HEK293 (cell line): ENCODE data around the gene DISC1.
A peak's percentile ranks its signal among the peaks of the same experiment; 100 is the strongest.

Source experiments
- CTCF ChIA-PET: fragments of 350-600 bp; formaldehyde crosslinking; extraction: SDS; loops from one replicate; lab custom pipeline; 2021; ENCODE audit warnings: antibody characterized with exemption; lab: Yijun Ruan, JAX
- POLR2A ChIA-PET: fragments of 300-600 bp; formaldehyde crosslinking; extraction: SDS; loops from one replicate; lab custom pipeline; 2020; ENCODE audit warnings: antibody characterized with exemption, inconsistent platforms; lab: Yijun Ruan, JAX
- H3K27ac ChIP-seq: fragments of 200-500 bp; sonication (Bioruptor generic); 2 replicates; pipeline ENCODE4 v1.5.1; 2014; ENCODE audit warnings: low read depth, low read length, control low read depth, inconsistent platforms; ENCODE audit errors: extremely low read depth
- H3K36me3 ChIP-seq, 2 experiments: fragments of 200-500 bp in 1 of 2; sonication (Bioruptor generic) in 1 of 2; 1 replicate in 1 of 2; 2 replicates in 1 of 2; pipeline ENCODE4 v1.5.1; 2014 to 2017; ENCODE audit warnings: inconsistent platforms in 2 of 2, low read length in 2 of 2; ENCODE audit not compliant: control insufficient read depth in 2 of 2, insufficient read depth in 1 of 2
- H3K4me1 ChIP-seq: fragments of 200-500 bp; sonication (Bioruptor generic); 2 replicates; pipeline ENCODE4 v1.5.1; 2014; ENCODE audit warnings: mild to moderate bottlenecking, low read length, inconsistent platforms; ENCODE audit not compliant: control insufficient read depth, insufficient read depth
- H3K4me3 ChIP-seq: 2 replicates; pipeline ENCODE4 v1.5.1; 2011; ENCODE audit warnings: low read depth, mild to moderate bottlenecking, control low read depth, low read length, moderate library complexity
- H3K9me3 ChIP-seq: fragments of 200-500 bp; sonication (Bioruptor generic); 2 replicates; pipeline ENCODE4 v1.5.1; 2014; ENCODE audit warnings: low read depth, low read length, inconsistent platforms; ENCODE audit not compliant: control insufficient read depth, insufficient read depth
- KLF8 ChIP-seq: fragments of 450-650 bp; formaldehyde crosslinking; IDR thresholded peaks from 2 replicates; pipeline ENCODE4 v1.5.1; 2016; ENCODE audit warnings: missing biosample characterization, missing genetic modification characterization
- OSR2 ChIP-seq: fragments of 450-650 bp; formaldehyde crosslinking; IDR thresholded peaks from 2 replicates; pipeline ENCODE4 v1.5.1; 2016; ENCODE audit warnings: missing biosample characterization, missing genetic modification characterization
- PRDM10 ChIP-seq: fragments of 450-650 bp; formaldehyde crosslinking; IDR thresholded peaks from 2 replicates; pipeline ENCODE4 v1.5.1; 2016; ENCODE audit warnings: missing biosample characterization, missing genetic modification characterization
- RBAK ChIP-seq: fragments of 450-650 bp; formaldehyde crosslinking; IDR thresholded peaks from 2 replicates; pipeline ENCODE4 v1.5.1; 2016; ENCODE audit warnings: missing biosample characterization, missing genetic modification characterization
- REPIN1 ChIP-seq: fragments of 450-650 bp; formaldehyde crosslinking; IDR thresholded peaks from 2 replicates; pipeline ENCODE4 v1.5.1; 2017; ENCODE audit warnings: missing biosample characterization, missing genetic modification characterization, low read depth
- SP7 ChIP-seq: fragments of 450-650 bp; formaldehyde crosslinking; IDR thresholded peaks from 2 replicates; pipeline ENCODE4 v1.5.1; 2016; ENCODE audit warnings: missing biosample characterization, missing genetic modification characterization
- ZBTB6 ChIP-seq: fragments of 450-650 bp; formaldehyde crosslinking; IDR thresholded peaks from 2 replicates; pipeline ENCODE4 v1.5.1; 2017; ENCODE audit warnings: missing biosample characterization, missing genetic modification characterization
- ZNF112 ChIP-seq: fragments of 450-650 bp; formaldehyde crosslinking; IDR thresholded peaks from 2 replicates; pipeline ENCODE4 v1.5.0; 2017; ENCODE audit warnings: missing biosample characterization, missing genetic modification characterization
- ZNF350 ChIP-seq: fragments of 450-650 bp; formaldehyde crosslinking; IDR thresholded peaks from 2 replicates; pipeline ENCODE4 v1.5.0; 2017; ENCODE audit warnings: missing biosample characterization, mild to moderate bottlenecking, missing genetic modification characterization
- ZNF366 ChIP-seq: fragments of 450-650 bp; formaldehyde crosslinking; conservative IDR thresholded peaks from 2 replicates; pipeline ENCODE4 v1.5.1; 2016; ENCODE audit warnings: missing biosample characterization, missing genetic modification characterization
- ZNF555 ChIP-seq: fragments of 450-650 bp; formaldehyde crosslinking; conservative IDR thresholded peaks from 2 replicates; pipeline ENCODE4 v1.5.1; 2017; ENCODE audit warnings: missing biosample characterization, mild to moderate bottlenecking, missing genetic modification characterization, inconsistent platforms
- ZNF571 ChIP-seq: fragments of 450-650 bp; formaldehyde crosslinking; IDR thresholded peaks from 2 replicates; pipeline ENCODE4 v1.5.0; 2017; ENCODE audit warnings: missing biosample characterization, missing genetic modification characterization
- ZNF585B ChIP-seq: fragments of 450-650 bp; formaldehyde crosslinking; IDR thresholded peaks from 2 replicates; pipeline ENCODE4 v1.5.1; 2016; ENCODE audit warnings: missing biosample characterization, missing genetic modification characterization
- ZNF596 ChIP-seq: fragments of 450-650 bp; IDR thresholded peaks from 2 replicates; pipeline ENCODE4 v1.5.0; 2018; ENCODE audit warnings: missing biosample characterization, mild to moderate bottlenecking, missing genetic modification characterization, moderate library complexity
- ZNF626 ChIP-seq: fragments of 450-650 bp; sonication (Bioruptor Pico); formaldehyde crosslinking; IDR thresholded peaks from 2 replicates; pipeline ENCODE4 v1.5.1; 2018; ENCODE audit warnings: missing biosample characterization, missing genetic modification characterization, inconsistent platforms

Gene DISC1

GRCh38 chr1:231708394-231708793, 81.8 kb downstream of the DISC1 start (continued):
- TF ChIP-seq PRDM10 (tag by site-specific recombination), result no peak
- TF ChIP-seq, all 188 proteins: peak for 0

GRCh38 chr1:231714440-231714839, 87.8 kb downstream of the DISC1 start:
- TF ChIP-seq ZNF112 (tag by site-specific recombination), result no peak
- TF ChIP-seq ZNF596 (tag by site-specific recombination), result peak; percentile 90
- peak; percentile 38; the same call in 1 of the 2 replicates for TF ChIP-seq ZNF366 (tag by site-specific recombination)
- no peak for TF ChIP-seq ZNF571 (tag by site-specific recombination)
- TF ChIP-seq ZNF585B (tag by site-specific recombination), result no peak
- no peak for TF ChIP-seq REPIN1 (tag by site-specific recombination)
- no peak for TF ChIP-seq ZNF626 (tag by site-specific recombination)
- no peak for TF ChIP-seq OSR2 (tag by site-specific recombination)
- peak; percentile 74; the same call in 1 of the 2 replicates for TF ChIP-seq ZBTB6 (tag by site-specific recombination)
- TF ChIP-seq, all 188 proteins: peak for 3
- ChIA-PET POLR2A (no interaction called here), CTCF (interaction anchor here (1.3 kb wide), 1 partner anchor 11 kb away, joined by 5 read pairs; no protein-coding TSS in a partner anchor)
- Histone ChIP-seq H3K9me3 (no peaks in the 10 kb centered on the region), H3K4me3 (no peak overlapping the region), H3K27ac (no peak overlapping the region), H3K36me3 (no peaks in the 10 kb centered on the region), H3K4me1 (no peaks in the 10 kb centered on the region)

- Histone ChIP-seq H3K9me3 (no peaks in the 10 kb centered on the region), H3K27ac (no peak overlapping the region), H3K4me1 (no peaks in the 10 kb centered on the region), H3K36me3 (no peaks in the 10 kb centered on the region), H3K4me3 (no peak overlapping the region)
- POLR2A ChIA-PET, result no interaction called here
- TF ChIP-seq KLF8 (tag by site-specific recombination) (no peak), RBAK (tag by site-specific recombination) (no peak), ZNF350 (no peak), SP7 (tag by site-specific recombination) (0 out of 2 replicates have a peak, but pooled peaks have one; percentile 24), ZNF555 (tag by site-specific recombination) (no peak)
- CTCF ChIA-PET, result interaction anchor here (0.5 to 1.3 kb wide), 10 partner anchors 8 to 1342 kb away, joined by 3 to 5 read pairs (median 3); no protein-coding TSS in a partner anchor
Observed at GRCh38 chr1:231715816-231716722, 89.5 kb downstream of the DISC1 start.
